NT2/D1 (cell line): ENCODE results near the gene CPNE5.

ENCODE experiments used
- SUZ12 ChIP-seq: IDR thresholded peaks from 2 replicates; pipeline ENCODE4 v1.6.1; 2011; ENCODE audit not compliant: insufficient read length, insufficient read depth; ENCODE audit errors: extremely low read depth
- YY1 ChIP-seq: IDR thresholded peaks from 2 replicates; pipeline ENCODE4 v1.6.1; 2011; ENCODE audit not compliant: insufficient read length, insufficient read depth
- ZNF274 ChIP-seq: IDR thresholded peaks from 2 replicates; pipeline ENCODE4 v1.6.1; 2011; ENCODE audit warnings: mild to moderate bottlenecking, low read depth, low read length

DNA sequence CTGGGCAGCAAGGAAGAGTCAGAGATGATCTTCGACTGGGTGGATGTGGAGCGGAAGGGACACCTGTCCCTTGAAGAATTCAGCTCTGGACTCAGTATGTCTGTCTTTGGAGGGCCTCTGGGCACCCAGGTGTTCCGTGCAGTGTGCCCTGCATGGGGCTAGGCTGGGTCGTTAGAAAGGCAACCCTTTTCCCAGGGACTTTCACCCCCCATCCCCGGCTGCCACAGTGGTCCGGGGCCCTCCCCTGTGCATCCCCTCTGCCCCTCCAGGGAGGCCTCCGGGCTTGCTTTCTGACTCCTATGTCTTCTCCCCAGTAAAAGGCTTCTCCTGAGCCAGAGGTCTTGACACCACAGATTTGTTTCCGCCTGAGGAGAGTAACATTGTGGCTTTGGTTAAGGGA is 125.4 kb downstream of the CPNE5 start:
- TF ChIP-seq YY1 (no peak), SUZ12 (no peak), ZNF274 (no peak)
